Epidermal melanocyte (primary cell): ENCODE data around the gene CHD1.

Experiments used
- DNase-seq: peaks from one replicate; pipeline ENCODE4 v3.0.0; 2011; ENCODE audit warnings: low spot score; ENCODE audit not compliant: insufficient read length

Gene CHD1

GRCh38 chr5:98904780-98905179, 24.0 kb downstream of the CHD1 start:
- no peak for DNase-seq

- no peak for DNase-seq
Measured at GRCh38 chr5:98902733-98903132, 26.1 kb downstream of the CHD1 start.

- DNase-seq = no peak
Measured at GRCh38 chr5:98899456-98899855, 29.4 kb downstream of the CHD1 start.

- no peak for DNase-seq
Measured at GRCh38 chr5:98898743-98899142, 30.1 kb downstream of the CHD1 start.

- DNase-seq = no peak
Measured at GRCh38 chr5:98891591-98891990, 37.2 kb downstream of the CHD1 start.

- DNase-seq = no peak
Measured at GRCh38 chr5:98880598-98880997, 48.2 kb downstream of the CHD1 start.

- DNase-seq = no peak
Measured at GRCh38 chr5:98880151-98880550, 48.7 kb downstream of the CHD1 start.

- no peak for DNase-seq
Measured at GRCh38 chr5:98877600-98877999, 51.2 kb downstream of the CHD1 start.

- no peak for DNase-seq
Measured at GRCh38 chr5:98872674-98873073, 56.1 kb downstream of the CHD1 start.

GRCh38 chr5:98865690-98866089, 63.1 kb downstream of the CHD1 start:
- no peak for DNase-seq

- DNase-seq = no peak
Measured at GRCh38 chr5:98847054-98847453, 81.8 kb downstream of the CHD1 start.

GRCh38 chr5:98846520-98846919, 82.3 kb downstream of the CHD1 start:
- no peak for DNase-seq

GRCh38 chr5:98845878-98846277, 82.9 kb downstream of the CHD1 start:
- DNase-seq = no peak

GRCh38 chr5:98844865-98845264, 83.9 kb downstream of the CHD1 start:
- no peak for DNase-seq

GRCh38 chr5:98843481-98843880, 85.3 kb downstream of the CHD1 start:
- no peak for DNase-seq

GRCh38 chr5:98840946-98841345, 87.9 kb downstream of the CHD1 start:
- no peak for DNase-seq

GRCh38 chr5:98839469-98840383, 89.1 kb downstream of the CHD1 start:
- no peak for DNase-seq

GRCh38 chr5:98836175-98836574, 92.6 kb downstream of the CHD1 start:
- no peak for DNase-seq

GRCh38 chr5:98827588-98828284, 101.1 kb downstream of the CHD1 start:
- no peak for DNase-seq

GRCh38 chr5:98827161-98827560, 101.6 kb downstream of the CHD1 start:
- DNase-seq = no peak

- DNase-seq = no peak
Measured at GRCh38 chr5:98825582-98826375, 103.0 kb downstream of the CHD1 start.
